Sigmoid colon (tissue), 7 donors: ENCODE measurements around the gene GNAI1. TPM values are rescaled to one million over a fixed set of nuclear protein-coding genes. Genes with fewer than 3 reads are reported as not detected.

Experiments used
- DNase-seq: peaks from one replicate; pipeline ENCODE4 v3.0.0-alpha.2; 2019
- H3K27ac ChIP-seq, 4 donors: fragments of 200-600 bp; sonication (generic); one replicate each; pipeline ENCODE4 v1.5.1; 2016 to 2019; ENCODE audit warnings: mild to moderate bottlenecking in 1 of 4
- H3K27me3 ChIP-seq, 3 donors: fragments of 200-600 bp; sonication (generic); one replicate each; pipeline ENCODE4 v1.5.1; 2019; ENCODE audit warnings: mild to moderate bottlenecking in 1 of 3
- H3K36me3 ChIP-seq, 4 donors: fragments of 200-600 bp; sonication (generic); one replicate each; pipeline ENCODE4 v1.5.1; 2016 to 2019
- H3K4me1 ChIP-seq, 4 donors: fragments of 200-600 bp; sonication (generic); one replicate each; pipeline ENCODE4 v1.5.1; 2017 to 2019
- H3K4me3 ChIP-seq, 4 donors: fragments of 200-600 bp; sonication (generic); one replicate each; pipeline ENCODE4 v1.5.1; 2017 to 2019; ENCODE audit warnings: mild to moderate bottlenecking in 2 of 4, moderate library complexity in 1 of 4
- H3K9me3 ChIP-seq, 4 donors: fragments of 200-600 bp in 3 of 4; sonication (generic) in 3 of 4; one replicate each; pipeline versions ENCODE4 v1.5.1 to v1.6.1; 2013 to 2019
- EP300 ChIP-seq, 4 donors: sonication (generic); formaldehyde crosslinking; IDR thresholded peaks; one replicate each; pipeline ENCODE4 v1.6.1; 2017; ENCODE audit warnings: antibody characterized with exemption in 4 of 4
- POLR2A ChIP-seq, 2 donors: fragments of 450-650 bp; IDR thresholded peaks; one replicate each; pipeline ENCODE4 v1.6.1; 2016; ENCODE audit warnings: antibody characterized with exemption in 2 of 2, mild to moderate bottlenecking in 2 of 2, moderate library complexity in 2 of 2
- POLR2AphosphoS5 ChIP-seq, 4 donors: sonication (generic); formaldehyde crosslinking; IDR thresholded peaks; one replicate each; pipeline ENCODE4 v1.6.1; 2017; ENCODE audit warnings: antibody characterized with exemption in 4 of 4
- WGBS, 2 donors: extraction: QIAGEN DNeasy Blood & Tissue Kit; methylation state at CpG; one replicate each; pipeline ENCODE4 v1.1.7; 2013; 5-methylcytosine and 5-hydroxymethylcytosine counted together
- intact Hi-C: fragments of 100-400 bp; cut with DNase I; formaldehyde crosslinking; loops from one replicate; pipeline ENCODE4 v1.15.1; 2023
- polyA plus RNA-seq, 3 donors: library from polyadenylated mRNA; stranded (reverse); fragments of 200-250 nt; gene quantifications; one replicate each; pipeline ENCODE4 v1.2.3, GENCODE V29; 2013
- total RNA-seq, 4 donors: library from RNA; depleted of rRNA; stranded (reverse); fragments of >200 nt; gene quantifications; one replicate each; pipeline ENCODE4 v1.1.0, GENCODE V29; 2016
- TF ChIP-seq, protein P1 (sequence below), 4 experiments: fragments of 450-650 bp in 3 of 4; fragments of 200-600 bp in 1 of 4; IDR thresholded peaks; one replicate each; pipeline ENCODE4 v1.5.1; 2016 to 2019; ENCODE audit warnings: antibody characterized with exemption in 4 of 4, mild to moderate bottlenecking in 3 of 4, moderate library complexity in 2 of 4
- donor health status: healthy with polysubstance abuse.
- donor health status: Bipolar disorder and iron deficiency.
- donor health status: healthy.

GNAI1 gene
- total and polyA plus RNA-seq, 7 donors, result 8.8 to 98.9 (median 50.9) TPM

DNA sequence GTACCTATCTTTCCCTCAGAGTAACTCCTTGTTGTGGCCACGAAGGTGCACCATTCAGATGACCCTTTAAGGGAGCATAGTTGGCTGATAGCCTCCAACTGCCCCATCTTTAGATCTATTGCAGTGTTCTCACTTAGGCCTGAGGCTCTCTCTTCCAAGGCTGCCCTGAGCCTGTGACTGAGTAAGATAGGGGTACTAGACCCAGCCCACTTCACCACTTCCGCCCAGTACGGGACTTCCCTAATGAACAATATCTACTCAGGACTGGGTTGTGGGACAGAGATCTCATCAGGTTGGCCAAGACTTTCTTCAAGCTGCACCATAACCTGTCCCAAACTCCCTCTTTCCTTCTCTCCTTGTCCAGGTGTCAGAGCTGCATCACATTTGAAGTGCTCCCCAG, 5.7 kb upstream of the GNAI1 start:
- no peaks in the 10 kb centered on the region for H3K27me3 ChIP-seq
- TF ChIP-seq POLR2A (IDR thresholded peaks at IDR 0.05), result no peak
- TF ChIP-seq, protein P1, sequence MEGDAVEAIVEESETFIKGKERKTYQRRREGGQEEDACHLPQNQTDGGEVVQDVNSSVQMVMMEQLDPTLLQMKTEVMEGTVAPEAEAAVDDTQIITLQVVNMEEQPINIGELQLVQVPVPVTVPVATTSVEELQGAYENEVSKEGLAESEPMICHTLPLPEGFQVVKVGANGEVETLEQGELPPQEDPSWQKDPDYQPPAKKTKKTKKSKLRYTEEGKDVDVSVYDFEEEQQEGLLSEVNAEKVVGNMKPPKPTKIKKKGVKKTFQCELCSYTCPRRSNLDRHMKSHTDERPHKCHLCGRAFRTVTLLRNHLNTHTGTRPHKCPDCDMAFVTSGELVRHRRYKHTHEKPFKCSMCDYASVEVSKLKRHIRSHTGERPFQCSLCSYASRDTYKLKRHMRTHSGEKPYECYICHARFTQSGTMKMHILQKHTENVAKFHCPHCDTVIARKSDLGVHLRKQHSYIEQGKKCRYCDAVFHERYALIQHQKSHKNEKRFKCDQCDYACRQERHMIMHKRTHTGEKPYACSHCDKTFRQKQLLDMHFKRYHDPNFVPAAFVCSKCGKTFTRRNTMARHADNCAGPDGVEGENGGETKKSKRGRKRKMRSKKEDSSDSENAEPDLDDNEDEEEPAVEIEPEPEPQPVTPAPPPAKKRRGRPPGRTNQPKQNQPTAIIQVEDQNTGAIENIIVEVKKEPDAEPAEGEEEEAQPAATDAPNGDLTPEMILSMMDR (IDR thresholded peaks at IDR 0.05), result no peak
- no peak for TF ChIP-seq POLR2AphosphoS5 (IDR thresholded peaks at IDR 0.05)
- TF ChIP-seq EP300 (IDR thresholded peaks at IDR 0.05), result no peak
- H3K36me3 ChIP-seq, result no peaks in the 10 kb centered on the region
- intact Hi-C loops, result no loop called here
- H3K9me3 ChIP-seq, result no peaks in the 10 kb centered on the region
- no peak overlapping the region for H3K27ac ChIP-seq
- no peak for DNase-seq
- peaks cover 0 to 4% (median 0%) of the 10 kb centered on the region in 4 donors for H3K4me1 ChIP-seq
- H3K4me3 ChIP-seq, result no peak overlapping the region
- WGBS, 2 donors, result 85 to 92% methylated on average over 3 of the region's 3 CpGs

DNA sequence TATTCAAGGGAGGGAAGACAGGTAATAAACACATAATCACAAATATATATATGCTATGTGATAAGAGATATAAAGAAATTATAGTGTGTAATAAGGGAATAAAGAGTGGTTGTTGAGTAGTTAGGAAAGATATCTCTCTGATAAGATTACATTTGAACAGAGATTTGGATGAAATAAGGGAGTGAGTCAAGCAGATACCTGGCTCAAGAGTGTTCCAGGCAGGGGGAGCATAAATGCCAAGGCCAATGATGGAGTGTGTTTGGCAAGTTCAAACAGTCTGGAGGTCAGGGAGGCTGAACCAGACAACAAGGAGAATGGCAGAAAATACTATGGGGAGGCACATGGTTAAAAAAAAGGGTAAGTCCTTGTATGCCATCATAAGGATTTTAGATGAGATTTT, 4.8 kb upstream of the GNAI1 start:
- Histone ChIP-seq H3K4me1 (peaks cover 0 to 4% (median 0%) of the 10 kb centered on the region in 4 donors), H3K4me3 (no peak overlapping the region), H3K27ac (no peak overlapping the region), H3K36me3 (no peaks in the 10 kb centered on the region), H3K9me3 (no peaks in the 10 kb centered on the region), H3K27me3 (no peaks in the 10 kb centered on the region)
- DNase-seq, result no peak
- intact Hi-C loops, result loop anchor here (5.0 kb wide), 1 partner anchor 93 kb away; no protein-coding TSS in a partner anchor
- TF ChIP-seq, protein P1 (IDR thresholded peaks at IDR 0.05), result no peak
- TF ChIP-seq POLR2A (IDR thresholded peaks at IDR 0.05), result no peak

DNA sequence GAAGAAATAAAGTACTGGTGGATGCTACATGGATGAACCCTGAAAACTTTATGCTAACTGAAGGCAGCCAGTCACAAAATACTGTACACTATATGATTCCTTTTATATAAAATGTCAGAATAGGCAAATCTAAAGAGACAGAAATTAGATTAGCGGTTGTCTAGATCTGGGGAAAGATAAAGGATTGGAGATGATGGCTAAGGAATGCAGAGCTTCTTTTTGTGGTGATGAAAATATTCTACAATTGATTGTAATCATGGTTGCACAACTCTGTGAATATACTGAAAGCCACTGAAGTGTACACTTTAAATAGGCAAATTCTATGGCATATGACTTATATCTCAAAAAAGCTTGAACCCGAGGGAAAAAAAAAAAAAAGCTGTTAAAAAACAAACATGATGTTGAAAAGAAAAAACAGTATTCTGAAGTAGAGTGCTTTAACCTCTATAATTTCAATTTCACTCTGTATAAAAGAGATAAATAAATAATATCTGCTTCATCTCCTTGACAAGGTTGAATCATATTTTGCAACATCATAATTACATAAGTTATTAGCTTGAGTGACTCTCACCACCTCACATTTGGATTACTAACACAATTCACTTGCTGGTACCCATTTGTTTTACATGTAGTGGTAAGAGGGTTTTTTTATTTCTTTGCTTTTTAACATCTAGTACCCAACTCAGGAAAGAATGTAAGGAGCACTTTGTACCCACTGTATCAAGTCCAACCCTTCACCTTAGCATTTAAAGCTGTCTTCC, 2.8 kb upstream of the GNAI1 start:
- Histone ChIP-seq H3K36me3 (no peaks in the 10 kb centered on the region), H3K27me3 (no peaks in the 10 kb centered on the region), H3K9me3 (no peaks in the 10 kb centered on the region), H3K27ac (no peak overlapping the region), H3K4me3 (no peak overlapping the region), H3K4me1 (peaks cover 0 to 10% (median 3%) of the 10 kb centered on the region in 4 donors)
- TF ChIP-seq EP300 (IDR thresholded peaks at IDR 0.05) (no peak), POLR2A (IDR thresholded peaks at IDR 0.05) (no peak), POLR2AphosphoS5 (IDR thresholded peaks at IDR 0.05) (no peak)
- TF ChIP-seq, protein P1 (IDR thresholded peaks at IDR 0.05), result no peak
- intact Hi-C loops, result loop anchor here (5.0 kb wide), 1 partner anchor 90 kb away; no protein-coding TSS in a partner anchor
- no peak for DNase-seq
- WGBS, 2 donors, result 76 to 80% methylated on average over 2 of the region's 2 CpGs

DNA sequence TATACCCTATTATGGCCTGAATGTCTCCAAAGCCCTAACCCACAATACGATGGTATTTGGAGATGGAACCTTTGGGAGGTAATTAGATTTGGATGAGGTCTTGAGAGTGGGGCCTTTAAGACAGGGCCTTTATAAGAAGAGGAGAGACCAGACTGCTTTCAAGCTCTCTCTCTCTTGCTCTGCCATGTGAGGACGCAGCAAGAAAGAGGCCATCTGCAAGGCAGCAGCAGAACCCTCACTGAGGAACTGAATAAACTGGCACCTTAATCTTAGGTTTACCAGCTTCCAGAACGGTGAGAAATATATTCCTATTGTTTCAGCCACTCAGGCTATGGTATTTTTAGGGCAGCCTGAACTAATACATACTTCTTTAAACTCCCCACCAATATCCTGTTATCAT, 2.0 kb upstream of the GNAI1 start:
- H3K27ac ChIP-seq, result peak overlapping the region in 1 of 4 donors; percentile 93
- H3K9me3 ChIP-seq, result no peaks in the 10 kb centered on the region
- intact Hi-C loops, result loop anchor here (5.0 kb wide), 1 partner anchor 90 kb away; no protein-coding TSS in a partner anchor
- WGBS, 2 donors, result 76 to 89% methylated on average over 3 of the region's 3 CpGs
- no peaks in the 10 kb centered on the region for H3K36me3 ChIP-seq
- peaks cover 0 to 16% (median 8%) of the 10 kb centered on the region in 4 donors for H3K4me1 ChIP-seq
- H3K27me3 ChIP-seq, result no peaks in the 10 kb centered on the region
- no peak overlapping the region for H3K4me3 ChIP-seq
- no peak for TF ChIP-seq EP300 (IDR thresholded peaks at IDR 0.05)
- no peak for TF ChIP-seq POLR2AphosphoS5 (IDR thresholded peaks at IDR 0.05)
- TF ChIP-seq, protein P1 (IDR thresholded peaks at IDR 0.05), result no peak
- TF ChIP-seq POLR2A (IDR thresholded peaks at IDR 0.05), result no peak
- no peak for DNase-seq
